ENCODE results near the gene CCNH. TPM values are rescaled to one million over a fixed set of nuclear protein-coding genes. Genes with fewer than 3 reads are reported as not detected.

The CCNH gene
- polyA plus RNA-seq, 2 of the 4 experiments (the other 2 are of a cell fraction) = 74.1 to 85.1 TPM

DNA sequence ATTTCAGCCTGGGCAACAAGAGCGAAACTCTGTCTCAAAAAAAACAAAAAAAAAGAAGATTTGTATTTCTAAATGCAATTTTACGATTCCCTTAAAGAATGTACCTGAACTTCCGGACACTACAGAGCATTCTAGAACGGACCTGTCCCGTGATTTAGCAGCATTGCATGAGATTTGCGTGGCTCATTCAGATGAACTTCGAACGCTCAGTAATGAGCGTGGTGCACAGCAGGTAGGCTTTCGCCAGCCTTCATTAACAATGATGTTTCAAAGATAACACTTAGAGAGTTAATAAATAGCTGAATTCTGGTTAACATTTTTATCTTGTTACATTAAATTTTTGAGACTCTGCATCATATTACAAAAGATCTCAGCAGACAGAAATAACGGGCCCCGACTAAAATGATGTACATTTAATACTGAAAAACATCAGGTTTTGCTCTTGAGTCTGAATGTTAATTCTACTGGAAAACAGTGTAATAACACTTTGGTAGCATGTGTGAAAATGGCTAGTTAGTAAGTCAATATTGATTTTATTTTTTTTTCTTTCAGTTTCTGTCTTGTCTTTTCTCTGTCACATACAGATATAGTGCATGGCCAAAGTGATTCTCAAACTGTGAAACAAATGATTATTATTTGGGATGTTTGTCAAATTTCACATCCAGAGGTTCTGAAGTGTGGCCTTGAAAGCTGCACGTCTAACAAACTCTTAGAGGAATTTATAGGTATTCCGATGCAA is 23.3 kb downstream of the CCNH start:
- WGBS (ENCODE audit: missing lambda C conversion rate) = 94% methylated on average over 14 of the region's 14 CpGs
- ChIA-PET CTCF (interaction anchor here (1.4 to 2.5 kb wide), 2 partner anchors 10 to 11 kb away, joined by 6 to 8 read pairs; no protein-coding TSS in a partner anchor), POLR2A (interaction anchor here (2.2 kb wide), 1 partner anchor 122 kb away, joined by 6 read pairs; the partner anchor contains the start of gene RASA1)
- no peak for TF ChIP-seq CHD2 (IDR thresholded peaks at IDR 0.05; ENCODE audit: low read length, partially characterized antibody)
- TF ChIP-seq, protein P1, sequence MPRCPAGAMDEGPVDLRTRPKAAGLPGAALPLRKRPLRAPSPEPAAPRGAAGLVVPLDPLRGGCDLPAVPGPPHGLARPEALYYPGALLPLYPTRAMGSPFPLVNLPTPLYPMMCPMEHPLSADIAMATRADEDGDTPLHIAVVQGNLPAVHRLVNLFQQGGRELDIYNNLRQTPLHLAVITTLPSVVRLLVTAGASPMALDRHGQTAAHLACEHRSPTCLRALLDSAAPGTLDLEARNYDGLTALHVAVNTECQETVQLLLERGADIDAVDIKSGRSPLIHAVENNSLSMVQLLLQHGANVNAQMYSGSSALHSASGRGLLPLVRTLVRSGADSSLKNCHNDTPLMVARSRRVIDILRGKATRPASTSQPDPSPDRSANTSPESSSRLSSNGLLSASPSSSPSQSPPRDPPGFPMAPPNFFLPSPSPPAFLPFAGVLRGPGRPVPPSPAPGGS (IDR thresholded peaks at IDR 0.05) = no peak
- no peak for TF ChIP-seq HEYL (CRISPR knock-in tag; IDR thresholded peaks at IDR 0.05)
- TF ChIP-seq SMC3 (IDR thresholded peaks at IDR 0.05) = no peak
- no peak for TF ChIP-seq CBX8 (IDR thresholded peaks at IDR 0.05)
- no peak for TF ChIP-seq HOXA7 (CRISPR knock-in tag; IDR thresholded peaks at IDR 0.05)
- no peak for TF ChIP-seq CBX2 (IDR thresholded peaks at IDR 0.05; ENCODE audit: borderline replicate concordance, low read depth)
- DNase-seq (ENCODE audit: low read depth in 1 of 2, low spot score in 1 of 2) = no peak
- Histone ChIP-seq H3K27ac (no peak overlapping the region), H3K4me1 (peaks cover 51% of the 10 kb centered on the region), H3K9me3 (no peaks in the 10 kb centered on the region), H3K4me3 (no peak overlapping the region), H3K4me2 (no peak overlapping the region)
- no peak for ATAC-seq
- peak; percentile 43 for FAIRE-seq

DNA sequence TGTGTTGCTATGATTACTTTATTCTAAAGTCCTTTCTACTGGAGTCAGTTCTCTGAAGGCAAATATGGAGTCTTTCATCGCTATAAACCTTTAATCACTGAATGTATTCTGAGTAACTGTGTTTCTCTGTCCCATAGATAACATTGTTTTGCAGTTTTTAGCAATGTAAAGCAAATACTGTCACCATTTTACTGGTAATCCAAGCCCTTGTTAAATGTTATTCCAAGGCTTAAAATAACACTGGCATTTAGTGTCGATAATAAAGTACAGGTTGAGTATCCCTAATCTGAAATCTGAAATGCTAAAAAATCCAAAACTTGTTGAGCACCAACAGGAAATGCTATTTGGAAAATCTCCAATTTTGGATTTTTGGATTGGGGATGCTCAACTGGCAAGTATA is 24.6 kb downstream of the CCNH start:
- FAIRE-seq (no peak), DNase-seq (ENCODE audit: low read depth in 1 of 2, low spot score in 1 of 2) (no peak), ATAC-seq (no peak)
- peaks cover 37% of the 10 kb centered on the region for H3K4me1 ChIP-seq
- POLR2A ChIA-PET = interaction anchor here (2.2 kb wide), 1 partner anchor 121 kb away, joined by 6 read pairs; the partner anchor contains the start of gene RASA1
- CTCF ChIA-PET = interaction anchor here (2.5 kb wide), 1 partner anchor 11 kb away, joined by 8 read pairs; no protein-coding TSS in a partner anchor
- 90% methylated on average over 2 of the region's 2 CpGs for WGBS (ENCODE audit: missing lambda C conversion rate)
- H3K4me2 ChIP-seq = no peak overlapping the region
- no peak overlapping the region for H3K27ac ChIP-seq
- no peaks in the 10 kb centered on the region for H3K9me3 ChIP-seq
- H3K4me3 ChIP-seq = no peak overlapping the region
- TF ChIP-seq, protein P2, sequence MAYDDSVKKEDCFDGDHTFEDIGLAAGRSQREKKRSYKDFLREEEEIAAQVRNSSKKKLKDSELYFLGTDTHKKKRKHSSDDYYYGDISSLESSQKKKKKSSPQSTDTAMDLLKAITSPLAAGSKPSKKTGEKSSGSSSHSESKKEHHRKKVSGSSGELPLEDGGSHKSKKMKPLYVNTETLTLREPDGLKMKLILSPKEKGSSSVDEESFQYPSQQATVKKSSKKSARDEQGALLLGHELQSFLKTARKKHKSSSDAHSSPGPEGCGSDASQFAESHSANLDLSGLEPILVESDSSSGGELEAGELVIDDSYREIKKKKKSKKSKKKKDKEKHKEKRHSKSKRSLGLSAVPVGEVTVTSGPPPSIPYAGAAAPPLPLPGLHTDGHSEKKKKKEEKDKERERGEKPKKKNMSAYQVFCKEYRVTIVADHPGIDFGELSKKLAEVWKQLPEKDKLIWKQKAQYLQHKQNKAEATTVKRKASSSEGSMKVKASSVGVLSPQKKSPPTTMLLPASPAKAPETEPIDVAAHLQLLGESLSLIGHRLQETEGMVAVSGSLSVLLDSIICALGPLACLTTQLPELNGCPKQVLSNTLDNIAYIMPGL (CRISPR knock-in tag; IDR thresholded peaks at IDR 0.05; ENCODE audit: borderline replicate concordance) = no peak
- TF ChIP-seq FOSL2 (IDR thresholded peaks at IDR 0.05) (no peak), FOSL2 (CRISPR knock-in tag; IDR thresholded peaks at IDR 0.05) (no peak), NPAS2 (CRISPR knock-in tag; IDR thresholded peaks at IDR 0.05; ENCODE audit: borderline replicate concordance) (no peak), RNF2 (IDR thresholded peaks at IDR 0.05; ENCODE audit: borderline replicate concordance, low read depth) (no peak), ZNF302 (CRISPR knock-in tag; IDR thresholded peaks at IDR 0.05) (no peak)

GRCh38 chr5:87385802-87386201 is 26.9 kb downstream of the CCNH start:
- DNase-seq (ENCODE audit: low read depth in 1 of 2, low spot score in 1 of 2) (no peak), ATAC-seq (no peak), FAIRE-seq (no peak)
- peaks cover 14% of the 10 kb centered on the region for H3K4me1 ChIP-seq
- H3K4me3 ChIP-seq = no peak overlapping the region
- no peak overlapping the region for H3K4me2 ChIP-seq
- H3K27ac ChIP-seq = no peak overlapping the region
- ChIA-PET CTCF (no interaction called here), POLR2A (no interaction called here)
- WGBS (ENCODE audit: missing lambda C conversion rate) = 88% methylated on average over 2 of the region's 2 CpGs
- H3K9me3 ChIP-seq = no peaks in the 10 kb centered on the region
- TF ChIP-seq NPAS2 (CRISPR knock-in tag; IDR thresholded peaks at IDR 0.05; ENCODE audit: borderline replicate concordance) (no peak), RARB (CRISPR knock-in tag; IDR thresholded peaks at IDR 0.05) (no peak), GATA3 (IDR thresholded peaks at IDR 0.05; ENCODE audit: borderline replicate concordance) (no peak), HDAC2 (IDR thresholded peaks at IDR 0.05) (no peak), CBX8 (IDR thresholded peaks at IDR 0.05) (no peak), MAX (IDR thresholded peaks at IDR 0.05) (no peak), HOXB5 (CRISPR knock-in tag; IDR thresholded peaks at IDR 0.05) (no peak), CHD4 (IDR thresholded peaks at IDR 0.05; ENCODE audit: borderline replicate concordance) (no peak), JUNB (IDR thresholded peaks at IDR 0.05) (no peak), HOXA7 (CRISPR knock-in tag; IDR thresholded peaks at IDR 0.05) (no peak), ELK1 (IDR thresholded peaks at IDR 0.05; ENCODE audit: low read depth, low read length) (no peak), KDM1A (IDR thresholded peaks at IDR 0.05; ENCODE audit: low read depth) (no peak), POLR2AphosphoS2 (conservative IDR thresholded peaks at IDR 0.05; ENCODE audit: low read length) (no peak)
- TF ChIP-seq, protein P3, sequence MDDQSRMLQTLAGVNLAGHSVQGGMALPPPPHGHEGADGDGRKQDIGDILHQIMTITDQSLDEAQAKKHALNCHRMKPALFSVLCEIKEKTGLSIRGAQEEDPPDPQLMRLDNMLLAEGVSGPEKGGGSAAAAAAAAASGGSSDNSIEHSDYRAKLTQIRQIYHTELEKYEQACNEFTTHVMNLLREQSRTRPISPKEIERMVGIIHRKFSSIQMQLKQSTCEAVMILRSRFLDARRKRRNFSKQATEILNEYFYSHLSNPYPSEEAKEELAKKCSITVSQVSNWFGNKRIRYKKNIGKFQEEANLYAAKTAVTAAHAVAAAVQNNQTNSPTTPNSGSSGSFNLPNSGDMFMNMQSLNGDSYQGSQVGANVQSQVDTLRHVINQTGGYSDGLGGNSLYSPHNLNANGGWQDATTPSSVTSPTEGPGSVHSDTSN (IDR thresholded peaks at IDR 0.05) = no peak
- TF ChIP-seq, protein P4, sequence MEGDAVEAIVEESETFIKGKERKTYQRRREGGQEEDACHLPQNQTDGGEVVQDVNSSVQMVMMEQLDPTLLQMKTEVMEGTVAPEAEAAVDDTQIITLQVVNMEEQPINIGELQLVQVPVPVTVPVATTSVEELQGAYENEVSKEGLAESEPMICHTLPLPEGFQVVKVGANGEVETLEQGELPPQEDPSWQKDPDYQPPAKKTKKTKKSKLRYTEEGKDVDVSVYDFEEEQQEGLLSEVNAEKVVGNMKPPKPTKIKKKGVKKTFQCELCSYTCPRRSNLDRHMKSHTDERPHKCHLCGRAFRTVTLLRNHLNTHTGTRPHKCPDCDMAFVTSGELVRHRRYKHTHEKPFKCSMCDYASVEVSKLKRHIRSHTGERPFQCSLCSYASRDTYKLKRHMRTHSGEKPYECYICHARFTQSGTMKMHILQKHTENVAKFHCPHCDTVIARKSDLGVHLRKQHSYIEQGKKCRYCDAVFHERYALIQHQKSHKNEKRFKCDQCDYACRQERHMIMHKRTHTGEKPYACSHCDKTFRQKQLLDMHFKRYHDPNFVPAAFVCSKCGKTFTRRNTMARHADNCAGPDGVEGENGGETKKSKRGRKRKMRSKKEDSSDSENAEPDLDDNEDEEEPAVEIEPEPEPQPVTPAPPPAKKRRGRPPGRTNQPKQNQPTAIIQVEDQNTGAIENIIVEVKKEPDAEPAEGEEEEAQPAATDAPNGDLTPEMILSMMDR (IDR thresholded peaks at IDR 0.05) = no peak
- TF ChIP-seq, protein P1 (IDR thresholded peaks at IDR 0.05) = no peak
